GM13977 (cell line): ENCODE measurements around the gene BCL2L12.

ENCODE experiments used
- DNase-seq: peaks from one replicate; pipeline ENCODE4 v3.0.0; 2012; ENCODE audit warnings: low spot score
- in situ Hi-C: fragments of 300-500 bp; cut with MboI; formaldehyde crosslinking; loops from one replicate; pipeline ENCODE4 v1.12.0; 2022; ENCODE audit warnings: low sequenced_read_pairs, low pct_unique_long_range_greater_than_20kb, mixed read lengths, inconsistent platforms; ENCODE audit not compliant: unreplicated experiment
- TF ChIP-seq, protein P1 (sequence below): IDR thresholded peaks from 2 replicates; pipeline ENCODE4 v1.5.1; 2012; ENCODE audit warnings: mild to moderate bottlenecking, control low read depth; ENCODE audit not compliant: insufficient read depth; ENCODE audit errors: extremely low read depth, missing control alignments

BCL2L12 gene

GRCh38 chr19:49652551-49653465 is 12.9 kb upstream of the BCL2L12 start:
- peak; percentile 33 for DNase-seq
- in situ Hi-C loops: no loop called here
- TF ChIP-seq, protein P1, sequence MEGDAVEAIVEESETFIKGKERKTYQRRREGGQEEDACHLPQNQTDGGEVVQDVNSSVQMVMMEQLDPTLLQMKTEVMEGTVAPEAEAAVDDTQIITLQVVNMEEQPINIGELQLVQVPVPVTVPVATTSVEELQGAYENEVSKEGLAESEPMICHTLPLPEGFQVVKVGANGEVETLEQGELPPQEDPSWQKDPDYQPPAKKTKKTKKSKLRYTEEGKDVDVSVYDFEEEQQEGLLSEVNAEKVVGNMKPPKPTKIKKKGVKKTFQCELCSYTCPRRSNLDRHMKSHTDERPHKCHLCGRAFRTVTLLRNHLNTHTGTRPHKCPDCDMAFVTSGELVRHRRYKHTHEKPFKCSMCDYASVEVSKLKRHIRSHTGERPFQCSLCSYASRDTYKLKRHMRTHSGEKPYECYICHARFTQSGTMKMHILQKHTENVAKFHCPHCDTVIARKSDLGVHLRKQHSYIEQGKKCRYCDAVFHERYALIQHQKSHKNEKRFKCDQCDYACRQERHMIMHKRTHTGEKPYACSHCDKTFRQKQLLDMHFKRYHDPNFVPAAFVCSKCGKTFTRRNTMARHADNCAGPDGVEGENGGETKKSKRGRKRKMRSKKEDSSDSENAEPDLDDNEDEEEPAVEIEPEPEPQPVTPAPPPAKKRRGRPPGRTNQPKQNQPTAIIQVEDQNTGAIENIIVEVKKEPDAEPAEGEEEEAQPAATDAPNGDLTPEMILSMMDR: no peak

- in situ Hi-C loops: no loop called here
- DNase-seq: peak; percentile 23
- TF ChIP-seq, protein P1: no peak
These were observed 12.3 kb upstream of the BCL2L12 start for GRCh38 chr19:49653466-49653806.

DNA sequence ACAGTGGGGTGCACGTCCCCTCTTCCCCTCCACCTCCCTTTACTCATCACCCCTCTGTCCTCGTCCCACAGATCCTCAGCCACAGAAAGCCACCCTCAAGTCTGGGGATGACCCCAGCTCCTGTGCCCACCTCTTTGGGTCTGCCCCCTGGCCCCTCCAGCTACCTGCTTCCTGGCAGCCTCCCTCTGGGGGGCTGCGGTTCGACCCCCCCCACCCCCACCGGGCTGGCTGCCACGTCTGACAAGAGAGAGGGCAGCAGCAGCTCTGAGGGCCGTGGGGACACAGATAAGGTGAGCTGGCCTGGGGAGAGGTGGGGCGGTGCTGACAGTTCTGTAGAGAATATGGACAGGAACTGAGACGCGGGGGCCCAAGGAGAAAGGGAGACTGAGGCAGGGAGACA is 11.2 kb upstream of the BCL2L12 start:
- DNase-seq: no peak
- in situ Hi-C loops: no loop called here
- TF ChIP-seq, protein P1: no peak

DNA sequence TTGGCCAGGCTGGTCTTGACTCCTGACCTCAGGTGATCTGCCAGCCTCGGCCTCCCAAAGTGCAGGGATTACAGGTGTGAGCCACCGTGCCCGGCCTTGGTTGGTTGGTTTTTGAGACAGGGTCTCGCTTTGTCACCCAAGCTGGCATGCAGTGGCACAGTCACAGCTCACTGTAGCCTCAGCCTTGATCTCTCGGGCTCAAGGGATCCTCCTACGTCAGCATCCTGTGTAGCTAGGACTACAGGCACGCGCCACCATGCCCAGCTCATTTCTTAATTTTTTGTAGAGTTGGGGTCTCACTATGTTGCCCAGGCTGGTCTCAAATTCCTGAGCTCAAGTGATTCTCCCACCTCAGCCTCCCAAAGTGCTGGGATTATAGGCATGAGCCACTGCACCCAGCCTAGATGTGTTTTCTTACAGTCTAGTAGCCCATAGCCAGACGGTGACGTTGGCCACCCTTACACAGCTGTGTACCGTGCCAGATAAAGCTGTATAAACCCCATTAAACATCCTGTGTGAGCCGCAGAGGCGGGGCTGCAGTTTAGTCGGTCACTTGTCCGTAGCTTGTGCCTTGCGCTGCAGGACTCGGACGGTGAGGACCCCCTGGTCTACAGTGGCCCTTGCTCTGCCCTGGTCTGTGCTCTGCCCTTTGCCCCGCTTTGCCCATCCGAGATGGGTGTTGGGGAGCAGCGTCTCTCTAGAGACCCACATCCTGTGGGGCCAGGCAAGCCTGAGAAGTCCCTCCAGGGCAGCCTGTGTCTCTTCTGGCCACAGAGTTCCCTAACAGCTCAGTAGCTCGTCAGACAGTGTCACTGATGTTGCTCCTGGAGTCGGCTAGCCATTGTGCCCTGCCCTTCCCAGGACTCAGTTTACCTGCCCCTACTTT is 9.9 kb upstream of the BCL2L12 start:
- TF ChIP-seq, protein P1: no peak
- in situ Hi-C loops: no loop called here
- no peak for DNase-seq

GRCh38 chr19:49656456-49657109 is 9.2 kb upstream of the BCL2L12 start:
- TF ChIP-seq, protein P1: no peak
- in situ Hi-C loops: no loop called here
- peak; percentile 26 for DNase-seq

GRCh38 chr19:49657493-49658138 is 8.1 kb upstream of the BCL2L12 start:
- DNase-seq: no peak
- TF ChIP-seq, protein P1: no peak
- in situ Hi-C loops: no loop called here
